Loucy (cell line): ENCODE results near the gene FJX1.

Experiments used
- EZH2phosphoT487 ChIP-seq: fragments of 200-600 bp; IDR thresholded peaks from 2 replicates; pipeline ENCODE4 v1.6.1; 2018; ENCODE audit warnings: antibody characterized with exemption, mild to moderate bottlenecking, moderate library complexity, borderline replicate concordance
- TF ChIP-seq, protein P1 (sequence below): fragments of 200-600 bp; sonication (generic); conservative IDR thresholded peaks from 2 replicates; pipeline ENCODE4 v1.5.1; 2014; ENCODE audit warnings: mild to moderate bottlenecking, antibody characterized with exemption, low read length

DNA sequence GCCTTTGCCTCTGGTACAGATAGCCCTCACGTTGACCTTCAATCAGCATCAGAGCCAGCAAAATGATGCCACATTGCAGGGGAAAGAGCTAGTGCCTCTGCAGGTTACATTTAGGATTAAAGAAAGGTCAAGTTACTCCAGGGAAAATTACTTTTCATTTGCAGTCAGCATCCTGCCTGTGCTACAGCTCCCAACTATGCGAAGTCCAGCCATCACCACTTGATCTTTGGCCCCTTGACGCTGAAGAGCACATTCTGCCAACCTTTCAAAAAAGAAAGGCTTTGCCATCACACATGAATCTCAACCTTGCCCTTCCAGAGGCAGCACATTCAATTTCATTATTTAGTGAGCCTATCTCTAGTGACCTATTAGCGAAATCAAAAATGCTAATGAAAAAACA is 11.3 kb downstream of the FJX1 start:
- TF ChIP-seq, protein P1, sequence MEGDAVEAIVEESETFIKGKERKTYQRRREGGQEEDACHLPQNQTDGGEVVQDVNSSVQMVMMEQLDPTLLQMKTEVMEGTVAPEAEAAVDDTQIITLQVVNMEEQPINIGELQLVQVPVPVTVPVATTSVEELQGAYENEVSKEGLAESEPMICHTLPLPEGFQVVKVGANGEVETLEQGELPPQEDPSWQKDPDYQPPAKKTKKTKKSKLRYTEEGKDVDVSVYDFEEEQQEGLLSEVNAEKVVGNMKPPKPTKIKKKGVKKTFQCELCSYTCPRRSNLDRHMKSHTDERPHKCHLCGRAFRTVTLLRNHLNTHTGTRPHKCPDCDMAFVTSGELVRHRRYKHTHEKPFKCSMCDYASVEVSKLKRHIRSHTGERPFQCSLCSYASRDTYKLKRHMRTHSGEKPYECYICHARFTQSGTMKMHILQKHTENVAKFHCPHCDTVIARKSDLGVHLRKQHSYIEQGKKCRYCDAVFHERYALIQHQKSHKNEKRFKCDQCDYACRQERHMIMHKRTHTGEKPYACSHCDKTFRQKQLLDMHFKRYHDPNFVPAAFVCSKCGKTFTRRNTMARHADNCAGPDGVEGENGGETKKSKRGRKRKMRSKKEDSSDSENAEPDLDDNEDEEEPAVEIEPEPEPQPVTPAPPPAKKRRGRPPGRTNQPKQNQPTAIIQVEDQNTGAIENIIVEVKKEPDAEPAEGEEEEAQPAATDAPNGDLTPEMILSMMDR, result no peak
- TF ChIP-seq EZH2phosphoT487, result no peak
